ENCODE results near the gene BEND3.

The BEND3 gene

DNA sequence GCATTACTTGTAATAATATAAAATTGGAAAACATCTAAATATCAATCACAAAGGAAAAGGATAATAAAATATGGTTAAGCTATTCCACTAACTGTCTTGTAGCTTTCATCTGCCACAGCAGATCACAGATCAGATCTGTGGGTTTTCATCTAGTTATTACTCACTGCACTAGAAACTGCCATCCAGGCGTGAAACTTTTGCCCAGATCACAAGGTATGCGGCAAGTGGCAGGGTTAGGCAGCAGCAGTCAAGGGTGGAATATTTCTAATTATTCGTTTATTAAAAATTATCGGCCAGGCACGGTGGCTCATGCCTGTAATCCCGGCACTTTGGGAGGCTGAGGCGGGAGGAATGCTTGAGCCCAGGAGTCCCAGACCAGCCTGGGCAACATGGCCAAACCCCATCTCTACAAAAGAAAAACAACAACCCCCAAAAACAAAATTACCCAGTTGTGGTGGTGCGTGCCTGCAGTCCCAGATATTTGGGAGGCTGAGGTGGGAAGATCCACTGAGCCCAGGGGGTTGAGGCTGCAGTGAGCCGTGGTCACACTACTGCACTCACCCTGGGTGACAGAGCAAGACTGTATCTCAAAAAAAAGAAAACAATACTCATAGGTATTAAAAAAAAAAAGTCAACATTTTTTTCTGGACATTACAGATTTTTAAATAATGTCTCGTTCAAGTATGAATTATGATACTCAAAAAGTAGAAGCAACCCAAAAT lies 32.1 kb downstream of the BEND3 start:
- DNase-seq (ENCODE audit: low read depth in 2 of 2) = no peak

DNA sequence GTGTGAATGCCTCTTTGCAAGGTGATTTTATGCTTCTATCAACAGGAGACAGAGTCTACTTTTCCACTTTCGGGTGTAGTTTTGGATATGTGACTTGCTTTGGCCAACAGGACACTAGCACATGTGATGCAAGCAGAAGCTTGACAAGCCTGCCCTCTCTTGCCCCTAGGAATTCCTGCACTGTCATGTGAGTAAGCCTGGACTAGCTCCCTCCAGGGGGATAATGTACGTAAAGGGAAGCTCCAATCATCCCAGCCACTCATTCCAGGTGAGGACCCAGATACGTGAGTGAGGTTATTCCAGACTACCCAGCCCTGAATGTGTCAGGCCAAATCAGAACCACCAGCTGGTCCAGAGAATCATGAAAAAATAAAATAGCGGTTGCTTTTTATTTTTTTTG lies 33.3 kb downstream of the BEND3 start:
- DNase-seq (ENCODE audit: low read depth in 2 of 2) = no peak

DNA sequence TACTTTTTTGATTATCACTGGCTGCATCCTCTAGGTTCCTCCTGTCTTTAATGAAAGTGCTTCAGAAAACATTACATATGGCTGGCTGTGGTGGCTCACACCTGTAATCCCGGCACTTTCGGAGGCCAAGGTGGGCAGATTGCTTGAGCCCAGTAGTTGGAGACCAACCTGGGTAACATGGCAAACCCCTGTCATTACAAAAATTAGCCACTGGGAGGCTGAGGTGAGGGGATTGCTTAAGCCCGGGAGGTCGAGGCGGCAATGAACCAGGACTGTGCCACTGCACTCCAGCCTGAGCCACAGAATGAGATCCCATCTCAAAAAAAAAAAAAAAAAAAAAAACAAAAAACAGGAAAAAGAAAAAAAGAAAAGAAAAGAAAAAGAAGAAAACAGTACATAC lies 35.3 kb downstream of the BEND3 start:
- no peak for DNase-seq (ENCODE audit: low read depth in 2 of 2)

DNA sequence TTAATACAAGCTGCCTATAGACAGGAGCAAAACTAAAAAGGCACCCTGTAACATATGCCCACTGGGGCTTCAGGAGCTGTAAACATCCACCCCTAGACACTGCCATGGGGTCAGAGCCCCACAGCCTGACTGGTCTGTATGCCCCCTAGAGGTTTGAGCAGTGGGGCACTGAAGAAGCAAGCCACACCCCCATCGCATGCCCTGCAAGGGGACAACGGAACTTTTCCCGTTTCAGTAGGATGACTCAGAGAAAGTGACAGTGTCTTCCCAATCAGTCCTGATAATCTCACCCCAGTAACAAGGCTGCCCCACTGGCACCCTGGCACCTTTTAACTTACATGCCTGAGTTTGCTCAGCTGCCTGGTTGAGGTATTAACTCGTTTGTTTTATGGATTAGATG lies 35.9 kb downstream of the BEND3 start:
- DNase-seq (ENCODE audit: low read depth in 2 of 2) = no peak

DNA sequence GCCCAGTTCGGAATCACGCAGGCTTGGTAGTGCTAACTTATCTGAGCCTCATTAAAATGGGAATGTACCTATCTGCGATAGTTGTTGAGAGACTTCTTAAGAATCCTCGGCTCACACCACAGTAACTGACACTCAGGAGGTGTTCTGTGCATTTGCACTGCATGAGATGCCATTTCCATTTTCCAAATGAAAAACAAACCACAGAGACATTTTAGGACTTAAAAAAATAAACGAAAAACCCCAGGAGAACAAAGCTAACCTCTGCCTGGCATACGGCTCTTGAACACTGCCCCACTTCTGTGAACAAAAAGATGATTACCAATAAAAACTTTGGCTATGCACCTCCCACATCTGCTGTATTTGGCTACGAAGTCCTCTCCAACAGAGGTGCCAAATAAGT lies 37.6 kb downstream of the BEND3 start:
- no peak for DNase-seq (ENCODE audit: low read depth in 2 of 2)

DNA sequence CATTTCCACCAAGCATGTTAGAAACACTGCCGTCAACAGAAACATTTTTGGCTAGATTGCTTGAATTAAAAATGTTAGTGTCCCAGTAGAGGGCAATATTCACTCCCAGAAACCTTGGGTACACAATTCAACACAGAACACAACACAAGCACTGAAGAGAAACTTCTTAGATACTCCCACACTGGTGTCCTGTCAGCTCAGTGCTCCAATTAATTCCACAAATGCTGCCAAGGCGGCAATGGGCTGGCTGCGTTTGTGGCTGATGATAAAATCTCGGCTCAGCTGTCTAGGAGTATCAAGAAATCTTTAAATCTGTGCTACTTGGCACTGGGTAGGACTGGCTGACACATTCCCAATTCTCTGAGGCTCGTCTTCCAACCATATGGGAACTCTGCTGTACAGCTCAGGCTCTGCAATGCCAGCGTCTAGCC lies 39.3 kb downstream of the BEND3 start:
- no peak for DNase-seq (ENCODE audit: low read depth in 2 of 2)

DNA sequence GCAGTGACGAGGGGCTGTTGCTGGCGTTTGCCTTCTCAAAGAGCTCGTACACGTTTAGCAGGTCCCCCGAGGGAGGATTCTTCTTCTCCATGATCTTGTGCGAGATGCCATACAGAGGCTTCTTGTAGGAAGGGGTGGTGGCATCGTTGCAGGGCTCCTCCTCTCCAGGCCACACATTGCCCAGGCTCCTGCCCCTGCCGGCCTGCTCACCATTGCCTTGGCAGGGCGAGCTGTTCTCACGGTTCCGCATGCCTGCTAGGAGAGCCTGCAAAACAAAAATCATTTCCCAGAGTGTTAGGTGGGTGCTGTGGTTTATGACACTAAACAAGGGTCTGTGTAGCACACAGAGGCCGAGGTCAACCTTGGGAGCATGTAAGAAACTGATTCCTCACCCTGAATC lies 44.6 kb downstream of the BEND3 start:
- no peak for DNase-seq (ENCODE audit: low read depth in 2 of 2)

- no peak for DNase-seq (ENCODE audit: low read depth in 2 of 2)
Observed at GRCh38 chr6:107069631-107070548, 45.4 kb downstream of the BEND3 start.

DNA sequence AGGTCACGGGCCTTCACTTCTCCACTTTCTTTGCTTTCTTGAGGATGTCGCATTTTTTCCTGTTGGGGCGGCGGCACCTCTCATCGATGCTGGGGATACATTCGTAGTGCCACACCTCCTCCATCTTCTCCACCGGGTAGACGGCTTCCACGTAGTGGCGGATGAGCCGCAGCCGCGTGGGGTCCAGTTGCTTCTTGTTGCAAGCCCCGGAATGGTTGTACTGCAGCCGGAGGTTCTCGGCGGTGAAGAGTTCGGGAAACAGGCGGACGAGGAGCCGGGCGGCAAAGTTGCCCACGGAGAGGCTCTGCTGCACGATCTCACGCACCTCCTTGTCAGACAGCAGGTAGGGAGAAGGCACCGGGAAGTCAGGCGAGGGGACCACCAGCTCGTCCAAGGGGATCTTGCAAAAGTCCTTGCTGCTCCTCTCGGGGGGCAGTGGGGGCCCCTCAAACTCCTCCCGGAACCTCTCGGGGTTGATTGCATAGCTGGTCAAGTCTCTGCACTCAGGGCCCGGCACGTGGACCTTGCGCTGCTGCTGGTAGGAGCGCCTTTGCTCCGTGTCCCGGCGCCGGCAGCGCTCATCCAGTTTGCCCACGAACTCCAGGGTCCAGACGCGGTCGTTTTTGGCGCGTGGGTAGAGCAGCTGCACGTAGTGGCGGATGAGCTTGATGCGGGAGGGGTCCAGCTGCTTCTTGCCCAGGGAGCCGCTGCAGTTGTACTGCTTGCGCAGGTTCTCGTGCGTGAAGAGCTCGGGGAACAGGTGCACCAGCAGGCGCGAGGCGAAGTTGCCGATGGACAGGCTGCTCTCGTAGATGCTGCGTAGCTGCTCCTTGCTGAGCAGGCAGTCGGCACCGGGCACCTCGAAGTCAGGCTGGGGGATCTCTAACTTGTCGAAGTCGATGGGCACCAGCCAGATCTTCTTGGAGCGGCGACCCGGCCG lies 46.4 kb downstream of the BEND3 start:
- DNase-seq (ENCODE audit: low read depth in 2 of 2) = no peak

DNA sequence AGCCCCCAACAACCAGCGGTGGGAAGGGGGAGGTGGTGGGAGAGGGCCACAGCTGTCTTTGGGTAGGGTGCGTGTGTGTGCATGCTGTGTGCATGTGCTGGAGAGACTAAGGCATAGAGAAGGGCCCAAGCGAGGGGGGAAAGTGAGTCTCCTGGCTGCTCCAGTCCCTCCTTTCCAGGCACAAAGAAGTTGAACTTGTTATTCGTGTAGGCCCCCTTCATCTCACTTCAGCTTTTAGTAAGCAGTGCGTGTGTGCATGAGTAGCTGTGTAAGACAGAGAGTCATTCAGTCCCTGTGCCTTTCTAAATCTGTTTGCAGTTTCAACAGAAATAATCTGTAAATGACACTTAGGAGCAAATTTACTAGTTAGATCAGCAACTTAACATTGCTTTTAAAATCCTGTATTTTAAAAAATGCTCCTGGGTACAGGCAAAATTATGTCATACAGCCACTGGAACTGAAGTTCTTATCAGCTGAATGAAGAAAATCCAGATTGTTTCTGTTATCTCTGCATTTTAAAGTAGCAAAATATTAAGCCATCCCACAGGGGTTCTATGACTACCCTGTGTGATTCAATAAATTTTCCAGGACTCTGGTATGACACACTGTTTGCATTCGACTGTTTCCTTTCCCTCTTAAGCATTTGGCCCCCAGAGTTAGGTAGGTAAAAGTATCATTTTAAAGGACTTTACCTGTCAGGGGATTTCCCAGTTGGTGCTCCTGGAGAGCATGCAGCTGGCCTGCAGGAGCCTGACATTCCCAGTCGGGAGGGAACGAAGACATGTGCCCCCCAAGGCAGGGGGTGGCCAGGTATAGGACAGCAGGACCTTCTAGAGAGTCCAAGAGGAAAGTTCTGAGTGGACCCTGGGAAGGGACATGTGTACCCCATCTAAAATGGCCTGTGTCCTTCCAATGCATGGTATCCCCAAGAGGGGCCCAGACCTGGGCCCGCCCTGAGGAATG lies 48.3 kb downstream of the BEND3 start:
- DNase-seq (ENCODE audit: low read depth in 2 of 2) = no peak

- DNase-seq (ENCODE audit: low read depth in 2 of 2) = peak in 1 of 2 donors; percentile 3
Observed at GRCh38 chr6:107064579-107065065, 50.7 kb downstream of the BEND3 start.

GRCh38 chr6:107062691-107063090 lies 52.6 kb downstream of the BEND3 start:
- DNase-seq (ENCODE audit: low read depth in 2 of 2) = no peak

GRCh38 chr6:107061125-107062020 lies 53.9 kb downstream of the BEND3 start:
- no peak for DNase-seq (ENCODE audit: low read depth in 2 of 2)

DNA sequence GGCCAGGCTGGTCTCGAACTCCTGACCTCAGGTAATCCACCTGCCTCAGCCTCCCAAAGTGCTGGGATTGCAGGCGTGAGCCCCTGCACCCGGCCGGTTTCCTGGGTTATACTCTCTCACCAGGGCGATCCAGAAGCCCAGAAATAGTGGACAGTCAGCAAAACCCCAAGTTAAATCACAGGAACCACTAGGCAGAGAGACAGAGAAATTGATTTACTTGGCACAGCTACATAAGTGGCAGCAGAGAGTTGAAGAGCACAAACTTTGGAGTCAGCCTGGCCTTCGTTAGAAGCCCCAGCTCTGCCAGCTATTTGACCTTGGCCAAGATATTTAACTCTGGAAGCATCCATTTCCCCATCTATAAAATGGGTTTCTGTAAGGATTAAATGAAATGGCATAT lies 54.6 kb downstream of the BEND3 start:
- no peak for DNase-seq (ENCODE audit: low read depth in 2 of 2)

DNA sequence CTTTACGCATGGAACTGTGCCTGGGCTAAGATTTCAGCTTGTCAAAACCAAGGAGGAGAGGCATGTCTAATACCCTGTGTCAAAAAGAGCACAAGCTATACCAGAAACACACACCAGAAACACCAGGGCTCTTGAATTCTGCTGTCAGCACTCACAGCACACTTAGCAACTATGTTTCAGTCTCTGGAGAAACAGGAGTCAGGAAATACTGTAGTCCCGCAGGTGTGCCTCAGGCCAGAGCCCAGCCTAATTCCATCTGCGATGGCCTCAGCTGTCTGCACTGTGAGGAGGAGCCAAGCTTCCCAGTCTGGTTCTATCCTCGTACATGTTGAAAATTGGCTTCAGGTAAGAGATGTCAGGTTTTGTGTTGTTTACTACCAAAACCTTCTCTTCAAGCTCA lies 55.7 kb downstream of the BEND3 start:
- DNase-seq (ENCODE audit: low read depth in 2 of 2) = no peak

GRCh38 chr6:107057679-107058078 lies 57.6 kb downstream of the BEND3 start:
- DNase-seq (ENCODE audit: low read depth in 2 of 2) = no peak

DNA sequence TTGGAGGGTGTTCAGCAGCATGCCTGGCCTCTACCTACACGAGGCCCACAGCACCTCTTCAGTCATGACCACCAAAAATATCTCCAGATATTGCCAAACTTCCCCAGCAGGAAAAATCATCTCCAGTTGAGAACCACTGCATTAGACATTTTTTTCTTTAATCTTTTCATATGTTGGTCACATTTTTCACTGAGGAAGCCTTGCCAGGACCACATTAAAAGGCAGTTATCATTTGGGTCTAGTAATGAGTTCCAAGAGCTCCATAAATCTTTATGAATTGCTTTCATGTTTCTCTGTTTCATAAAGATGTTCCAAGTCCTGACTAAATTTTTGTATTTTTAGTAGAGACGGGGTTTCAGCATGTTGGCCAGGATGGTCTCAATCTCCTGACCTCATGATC lies 58.5 kb downstream of the BEND3 start:
- no peak for DNase-seq (ENCODE audit: low read depth in 2 of 2)

GRCh38 chr6:107047807-107048206 lies 67.5 kb downstream of the BEND3 start:
- DNase-seq (ENCODE audit: low read depth in 2 of 2) = no peak

DNA sequence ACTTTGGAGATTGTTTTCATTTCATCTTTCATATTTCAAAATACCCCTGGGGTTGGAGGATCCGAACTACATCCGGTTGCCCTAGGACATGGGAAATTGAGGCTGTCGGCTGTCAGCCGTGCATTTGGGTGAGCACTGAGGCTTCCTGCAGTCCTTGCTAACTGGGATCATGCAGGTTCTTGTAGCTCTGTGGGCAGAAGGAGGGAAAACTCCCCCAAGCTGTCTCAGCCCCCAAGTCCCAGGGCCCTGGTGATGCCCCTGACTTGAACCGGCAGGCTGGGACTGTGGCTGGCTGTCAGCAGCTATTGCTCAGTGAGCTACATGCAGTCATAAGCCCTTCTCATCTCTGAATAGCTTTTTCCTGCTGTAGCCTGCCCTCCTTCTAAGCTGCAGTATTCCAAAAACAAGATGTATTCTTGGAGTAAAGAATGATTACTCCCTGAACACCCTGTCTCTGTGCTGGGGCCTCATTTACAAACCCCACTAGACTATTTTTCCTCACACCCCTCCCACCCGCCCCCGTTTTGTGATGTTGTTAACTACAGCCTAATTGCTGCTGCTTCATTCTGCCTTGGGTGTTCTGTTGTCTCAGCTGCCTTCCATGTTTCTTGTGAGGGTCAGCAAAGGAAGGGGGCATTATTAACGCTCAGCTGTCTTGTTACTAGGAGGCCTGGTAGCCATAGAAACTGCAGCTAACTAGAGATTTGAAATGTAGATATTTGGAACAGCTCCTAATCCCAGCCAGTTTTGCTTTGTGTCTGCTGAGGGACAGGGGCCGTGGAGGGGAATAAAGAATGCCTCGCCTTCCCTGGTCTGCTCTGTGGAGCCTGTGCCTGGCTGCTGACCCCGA lies 69.3 kb downstream of the BEND3 start:
- no peak for DNase-seq (ENCODE audit: low read depth in 2 of 2)
